Natural killer cell treated with Interleukin-12 subunit alpha and Interleukin-12 subunit beta and Interleukin-15 and Interleukin-18, amount 100 ng/mL, for 72 hours (primary cell): ENCODE measurements around the gene AP4B1. TPM values are rescaled to one million over a fixed set of nuclear protein-coding genes. Genes with fewer than 3 reads are reported as not detected.

Experiments
- ATAC-seq, 2 donors: fragments of 150-1000 bp; cut with Tn5 transposase in 1 of 2; sonication (Bioruptor Pico), chemical (Tn5 transposase) in 1 of 2; 2 replicates each; pipeline ENCODE4 v1.10.0; 2021
- DNase-seq: peaks from one replicate; pipeline ENCODE4 v3.0.0; 2022; ENCODE audit warnings: low spot score
- H3K27ac Mint-ChIP-seq, 2 donors: 1 replicate in 1 of 2; 2 replicates in 1 of 2; pipeline ENCODE4 v1.8.0; 2022; ENCODE audit warnings: mixed read lengths in 2 of 2, mild to moderate bottlenecking in 1 of 2, moderate library complexity in 1 of 2
- H3K27me3 Mint-ChIP-seq, 2 donors: 1 replicate in 1 of 2; 2 replicates in 1 of 2; pipeline ENCODE4 v1.8.0; 2022; ENCODE audit warnings: mixed read lengths in 2 of 2
- H3K36me3 Mint-ChIP-seq: one replicate; pipeline ENCODE4 v1.8.0; 2022; ENCODE audit warnings: mixed read lengths
- H3K4me1 Mint-ChIP-seq, 2 donors: 1 replicate in 1 of 2; 2 replicates in 1 of 2; pipeline ENCODE4 v1.8.0; 2022; ENCODE audit warnings: low read depth in 2 of 2, mixed read lengths in 2 of 2, mild to moderate bottlenecking in 1 of 2
- H3K4me3 Mint-ChIP-seq: one replicate; pipeline ENCODE4 v1.8.0; 2022; ENCODE audit warnings: mixed read lengths
- H3K9me3 Mint-ChIP-seq: 2 replicates; pipeline ENCODE4 v1.8.0; 2022; ENCODE audit warnings: mixed read lengths
- total RNA-seq, 2 donors: library from RNA; stranded (reverse); gene quantifications; one replicate each; pipeline ENCODE4 v1.2.3, GENCODE V29; 2022

The AP4B1 gene
- total RNA-seq, 2 donors from 2014 or later: 40.4 to 76.0 TPM

DNA sequence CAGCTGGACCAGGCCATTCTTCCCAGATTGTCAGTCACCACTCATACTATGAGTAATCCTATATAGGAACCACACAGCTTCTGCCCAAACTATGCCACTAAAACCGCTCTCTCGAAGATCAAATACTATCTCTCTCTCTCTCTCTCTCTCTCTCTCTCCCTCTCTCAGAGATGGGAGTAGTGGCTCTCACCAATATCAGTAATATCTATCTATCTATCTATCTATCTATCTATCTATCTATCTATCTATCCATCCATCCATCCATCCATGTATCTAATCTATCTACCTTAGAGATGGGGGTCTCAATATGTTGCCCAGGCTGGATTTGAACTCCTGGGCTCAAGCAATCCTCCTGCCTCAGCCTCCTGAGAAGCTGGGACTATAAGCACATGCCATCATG lies 19.9 kb upstream of the AP4B1 start:
- DNase-seq (no peak), ATAC-seq (no peak)
- Mint-ChIP-seq H3K4me1 (peaks cover 15% of the 10 kb centered on the region in 2 donors), H3K4me3 (no peak overlapping the region), H3K36me3 (no peaks in the 10 kb centered on the region), H3K27me3 (no peaks in the 10 kb centered on the region), H3K9me3 (no peaks in the 10 kb centered on the region), H3K27ac (no peak overlapping the region)

DNA sequence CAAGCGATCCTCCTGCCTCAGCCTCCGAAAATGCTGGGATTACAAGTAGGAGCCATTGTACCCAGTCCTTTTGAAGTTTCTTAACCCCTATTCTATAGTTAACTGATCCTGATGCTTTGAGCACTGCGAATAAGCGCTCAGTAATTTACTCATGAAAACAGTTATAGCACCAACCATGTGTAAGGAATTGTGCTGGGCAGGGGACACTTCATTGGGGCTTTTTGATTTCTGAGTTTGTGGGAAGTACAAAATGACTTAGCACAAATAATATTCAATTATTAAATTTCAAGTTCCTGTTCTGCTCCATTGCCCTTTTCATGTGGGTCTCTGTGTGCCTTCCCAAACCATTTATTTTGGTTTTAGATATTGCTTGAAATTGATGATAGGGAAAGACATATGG lies 18.4 kb upstream of the AP4B1 start:
- H3K36me3 Mint-ChIP-seq: no peaks in the 10 kb centered on the region
- H3K4me1 Mint-ChIP-seq: peaks cover 4% of the 10 kb centered on the region in 2 donors
- ATAC-seq: no peak
- DNase-seq: no peak
- no peak overlapping the region for H3K4me3 Mint-ChIP-seq
- no peaks in the 10 kb centered on the region for H3K9me3 Mint-ChIP-seq
- no peaks in the 10 kb centered on the region for H3K27me3 Mint-ChIP-seq
- H3K27ac Mint-ChIP-seq: no peak overlapping the region

DNA sequence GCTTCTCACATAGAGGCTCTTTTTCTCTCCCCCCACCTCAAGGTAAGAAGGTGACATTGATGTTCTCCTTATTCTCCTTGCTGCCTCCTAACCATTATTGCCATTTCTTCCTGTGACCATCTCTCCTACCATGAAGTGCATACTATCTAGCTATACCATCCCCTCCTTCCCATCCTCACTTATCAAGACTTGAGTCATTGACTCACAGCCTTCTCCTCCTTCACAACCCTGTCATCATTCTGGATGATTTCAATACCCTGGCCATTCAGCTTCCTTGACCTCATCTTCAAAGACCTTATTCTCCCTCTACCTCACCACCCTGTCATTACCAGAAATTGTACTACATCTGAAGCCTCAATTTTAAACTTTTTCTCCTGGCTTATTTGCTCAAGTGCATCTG lies 13.6 kb upstream of the AP4B1 start:
- H3K27me3 Mint-ChIP-seq: no peaks in the 10 kb centered on the region
- peaks cover 0 to 6% of the 10 kb centered on the region in 2 donors for H3K4me1 Mint-ChIP-seq
- DNase-seq: no peak
- no peak for ATAC-seq
- H3K4me3 Mint-ChIP-seq: no peak overlapping the region
- no peaks in the 10 kb centered on the region for H3K9me3 Mint-ChIP-seq
- H3K27ac Mint-ChIP-seq: no peak overlapping the region
- H3K36me3 Mint-ChIP-seq: no peaks in the 10 kb centered on the region

DNA sequence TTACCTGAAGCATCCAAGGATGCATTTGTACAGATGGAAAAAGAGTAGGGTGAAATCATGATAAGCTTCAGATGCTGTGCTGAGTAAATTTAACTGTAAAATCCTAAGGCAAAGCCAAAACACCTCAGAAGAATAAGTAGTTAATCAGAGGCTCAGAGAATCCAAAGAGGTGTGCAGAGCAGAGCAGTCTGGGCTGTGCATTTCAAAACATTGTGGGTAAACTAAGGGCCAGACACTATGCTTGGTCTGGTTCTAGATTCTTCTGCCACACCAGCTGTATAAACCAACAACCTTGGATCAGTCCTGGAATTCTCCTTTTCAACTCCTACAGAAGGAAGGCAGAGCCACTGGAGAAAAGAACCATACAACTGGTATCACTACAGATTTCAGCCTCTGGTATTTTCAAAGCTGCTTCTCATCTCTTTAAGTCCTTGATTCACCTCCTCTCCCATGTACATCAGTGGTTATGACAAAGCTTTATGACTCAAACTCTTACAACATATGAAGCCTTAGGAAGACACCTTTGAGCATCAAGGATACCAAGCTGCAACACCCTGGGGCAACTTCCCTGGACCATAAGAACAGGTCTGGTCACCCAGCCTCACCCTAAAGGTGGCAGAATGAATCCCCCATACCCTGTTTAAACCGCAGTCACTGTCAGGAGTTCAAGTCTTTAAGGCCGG lies 12.9 kb upstream of the AP4B1 start:
- Mint-ChIP-seq H3K9me3 (no peaks in the 10 kb centered on the region), H3K4me3 (no peak overlapping the region), H3K27me3 (no peaks in the 10 kb centered on the region), H3K36me3 (no peaks in the 10 kb centered on the region), H3K27ac (no peak overlapping the region), H3K4me1 (peaks cover 0 to 6% of the 10 kb centered on the region in 2 donors)
- ATAC-seq (peak in 1 of 2 donors; percentile 63), DNase-seq (no peak)

DNA sequence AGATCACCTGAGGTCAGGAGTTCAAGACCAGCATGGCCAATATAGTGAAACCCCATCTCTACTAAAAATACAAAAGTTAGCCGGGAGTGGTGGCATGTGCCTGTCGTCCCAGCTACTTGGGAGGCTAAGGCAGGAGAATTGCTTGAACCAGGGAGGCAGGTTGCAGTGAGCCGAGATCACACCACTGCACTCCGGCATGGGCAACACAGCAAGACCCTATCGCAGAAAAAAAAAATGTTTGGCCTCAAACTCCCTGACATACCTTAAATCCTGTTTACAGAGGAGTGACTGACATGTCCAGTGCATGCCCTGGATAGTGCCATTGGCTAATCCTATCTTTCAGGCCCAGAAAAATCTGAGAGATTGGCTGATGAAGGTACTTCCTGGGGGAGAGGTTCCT lies 12.4 kb upstream of the AP4B1 start:
- H3K9me3 Mint-ChIP-seq: no peaks in the 10 kb centered on the region
- peaks cover 0 to 6% of the 10 kb centered on the region in 2 donors for H3K4me1 Mint-ChIP-seq
- H3K36me3 Mint-ChIP-seq: no peaks in the 10 kb centered on the region
- ATAC-seq (no peak), DNase-seq (no peak)
- H3K4me3 Mint-ChIP-seq: no peak overlapping the region
- no peak overlapping the region for H3K27ac Mint-ChIP-seq
- H3K27me3 Mint-ChIP-seq: no peaks in the 10 kb centered on the region

DNA sequence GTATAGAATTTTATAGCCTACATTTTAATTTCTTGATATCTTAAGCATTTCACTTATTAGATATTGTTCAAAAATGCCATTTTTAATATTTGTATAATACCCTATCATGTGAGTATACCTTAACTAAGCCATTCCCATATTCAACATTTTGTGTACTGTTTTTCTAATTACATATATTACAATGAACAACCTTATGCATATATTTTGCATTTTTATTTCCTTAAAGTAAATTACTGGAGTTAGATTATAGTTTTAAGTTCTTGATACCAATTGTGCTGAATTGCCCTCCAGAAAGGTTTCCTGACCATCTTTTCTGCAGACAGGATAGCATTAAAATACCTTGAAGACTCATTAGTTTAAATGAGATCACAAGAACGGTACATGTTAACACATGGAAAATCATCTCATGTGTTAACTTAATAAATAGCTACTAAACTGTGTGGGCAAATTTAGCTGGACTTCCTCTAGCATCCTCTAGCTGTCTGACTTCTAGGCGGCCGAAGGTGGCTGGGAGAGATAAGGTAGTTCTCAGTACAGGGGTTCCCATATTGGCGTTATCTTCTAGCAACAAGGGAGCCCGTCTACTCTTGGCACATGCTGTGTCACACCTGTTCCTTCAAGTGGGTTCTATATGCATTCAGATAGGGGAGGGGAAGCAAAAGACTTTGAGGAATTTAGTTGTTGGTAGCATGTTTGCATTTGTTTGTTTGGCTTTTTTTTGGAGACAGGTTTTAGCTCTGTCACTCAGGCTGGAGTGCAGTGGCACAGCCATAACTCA lies 9.5 kb upstream of the AP4B1 start:
- ATAC-seq (no peak), DNase-seq (no peak)
- H3K36me3 Mint-ChIP-seq: peaks cover 12% of the 10 kb centered on the region
- H3K4me3 Mint-ChIP-seq: no peak overlapping the region
- H3K27ac Mint-ChIP-seq: no peak overlapping the region
- H3K4me1 Mint-ChIP-seq: peaks cover 5 to 6% of the 10 kb centered on the region in 2 donors
- no peaks in the 10 kb centered on the region for H3K27me3 Mint-ChIP-seq
- H3K9me3 Mint-ChIP-seq: no peaks in the 10 kb centered on the region

DNA sequence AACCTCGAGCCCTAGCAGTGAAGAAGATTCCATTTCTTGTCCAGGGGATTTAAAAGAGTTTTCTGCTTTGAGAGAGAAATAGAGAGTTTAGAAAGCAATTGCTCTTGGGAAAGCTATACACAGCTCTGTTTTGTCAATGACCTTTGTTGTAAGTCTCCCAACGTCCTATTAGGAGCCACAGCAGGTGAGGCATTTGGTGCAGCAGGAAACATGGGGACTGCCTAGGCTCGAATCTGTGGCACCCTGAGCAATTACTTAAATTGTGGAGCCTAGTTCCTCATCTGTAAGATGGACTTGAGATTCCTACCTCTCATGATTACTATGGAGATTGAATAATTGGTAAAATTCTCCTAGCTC lies 8.7 kb upstream of the AP4B1 start:
- ATAC-seq (no peak), DNase-seq (no peak)
- no peak overlapping the region for H3K4me3 Mint-ChIP-seq
- H3K4me1 Mint-ChIP-seq: peaks cover 5 to 9% of the 10 kb centered on the region in 2 donors
- H3K27me3 Mint-ChIP-seq: no peaks in the 10 kb centered on the region
- H3K27ac Mint-ChIP-seq: no peak overlapping the region
- peaks cover 18% of the 10 kb centered on the region for H3K36me3 Mint-ChIP-seq
- H3K9me3 Mint-ChIP-seq: no peaks in the 10 kb centered on the region

DNA sequence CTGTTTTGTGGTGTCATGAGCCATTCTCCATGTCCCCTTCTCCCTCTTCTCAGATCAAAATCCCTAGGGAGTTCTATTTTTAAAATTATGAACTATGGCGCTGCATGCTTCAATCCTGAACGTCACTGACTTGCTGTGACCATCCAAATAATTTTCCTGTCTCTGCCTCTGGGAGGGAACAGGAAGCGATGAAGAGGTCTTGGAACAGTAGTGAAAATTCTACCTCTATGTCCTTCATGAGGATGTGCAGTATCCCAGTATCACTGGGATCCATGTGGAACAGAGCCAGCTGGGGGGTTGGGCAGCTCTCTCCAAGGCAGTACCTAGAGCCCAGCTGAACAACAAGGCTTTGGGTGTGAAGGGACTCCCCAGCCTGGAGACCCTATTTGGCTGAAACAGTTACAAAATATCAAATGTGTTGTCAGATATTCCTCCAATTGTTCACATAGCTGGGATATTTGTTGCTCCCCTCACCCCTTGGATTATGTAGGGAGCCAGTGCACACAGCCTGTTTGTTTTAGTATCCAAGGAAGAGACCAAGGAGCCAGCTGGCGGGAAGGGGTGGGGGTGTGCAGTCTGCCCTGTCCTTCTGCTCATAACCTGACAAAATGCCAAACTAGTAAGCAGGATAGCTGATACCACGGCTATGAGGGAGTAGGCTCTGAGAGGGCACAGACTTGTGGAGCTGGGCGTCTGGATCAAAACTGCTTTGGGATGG lies 8.2 kb upstream of the AP4B1 start:
- no peaks in the 10 kb centered on the region for H3K9me3 Mint-ChIP-seq
- ATAC-seq (no peak), DNase-seq (no peak)
- H3K4me3 Mint-ChIP-seq: no peak overlapping the region
- no peaks in the 10 kb centered on the region for H3K27me3 Mint-ChIP-seq
- H3K36me3 Mint-ChIP-seq: peaks cover 18% of the 10 kb centered on the region
- H3K4me1 Mint-ChIP-seq: peaks cover 5 to 9% of the 10 kb centered on the region in 2 donors
- no peak overlapping the region for H3K27ac Mint-ChIP-seq

DNA sequence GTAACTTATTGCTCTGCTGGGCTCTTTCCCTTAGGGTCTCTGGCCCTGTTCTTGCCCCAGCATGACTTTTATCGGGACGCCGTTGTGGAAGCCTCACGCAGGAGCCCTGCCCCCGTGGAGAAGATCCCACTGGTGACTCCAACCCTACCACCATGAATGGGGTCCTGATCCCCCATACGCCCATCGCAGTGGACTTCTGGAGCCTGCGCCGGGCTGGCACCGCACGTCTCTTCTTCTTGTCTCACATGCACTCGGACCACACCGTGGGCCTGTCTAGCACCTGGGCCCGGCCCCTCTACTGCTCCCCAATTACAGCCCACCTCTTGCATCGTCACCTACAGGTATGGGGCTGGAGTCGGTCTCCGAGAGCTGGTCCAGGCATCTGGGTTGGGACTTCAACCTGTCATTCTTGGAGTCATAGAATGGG lies 849 bp upstream of the AP4B1 start:
- H3K4me3 Mint-ChIP-seq: peak overlapping the region; percentile 93
- H3K9me3 Mint-ChIP-seq: no peaks in the 10 kb centered on the region
- no peaks in the 10 kb centered on the region for H3K27me3 Mint-ChIP-seq
- DNase-seq (no peak), ATAC-seq (no peak)
- H3K27ac Mint-ChIP-seq: peak overlapping the region; percentile 87 to 95
- H3K4me1 Mint-ChIP-seq: peaks cover 37 to 38% of the 10 kb centered on the region in 2 donors
- H3K36me3 Mint-ChIP-seq: peaks cover 22% of the 10 kb centered on the region

DNA sequence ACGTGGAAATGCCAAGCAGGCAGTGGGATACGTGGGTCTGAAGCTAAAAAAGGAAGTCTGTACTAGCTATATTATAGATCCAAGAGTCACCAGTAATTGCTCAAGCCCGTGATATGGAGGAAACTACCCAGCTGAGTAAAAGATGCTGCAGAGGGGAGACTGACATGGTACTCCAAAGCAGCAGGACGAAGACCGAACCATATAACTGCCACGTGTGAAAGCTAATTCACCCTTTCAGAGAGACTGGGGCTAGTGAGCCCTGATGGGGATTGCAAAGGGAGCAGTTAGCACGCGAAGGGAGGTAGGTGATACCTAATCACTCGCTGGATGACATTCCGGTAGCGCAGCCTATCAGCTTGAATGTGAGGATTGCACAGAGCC lies 316 bp downstream of the AP4B1 start:
- Mint-ChIP-seq H3K27me3 (no peaks in the 10 kb centered on the region), H3K9me3 (no peaks in the 10 kb centered on the region), H3K4me1 (peaks cover 45 to 47% of the 10 kb centered on the region in 2 donors), H3K27ac (peak overlapping the region; percentile 87 to 95), H3K36me3 (peaks cover 26% of the 10 kb centered on the region), H3K4me3 (peak overlapping the region; percentile 93)
- ATAC-seq: no peak
- DNase-seq: no peak

DNA sequence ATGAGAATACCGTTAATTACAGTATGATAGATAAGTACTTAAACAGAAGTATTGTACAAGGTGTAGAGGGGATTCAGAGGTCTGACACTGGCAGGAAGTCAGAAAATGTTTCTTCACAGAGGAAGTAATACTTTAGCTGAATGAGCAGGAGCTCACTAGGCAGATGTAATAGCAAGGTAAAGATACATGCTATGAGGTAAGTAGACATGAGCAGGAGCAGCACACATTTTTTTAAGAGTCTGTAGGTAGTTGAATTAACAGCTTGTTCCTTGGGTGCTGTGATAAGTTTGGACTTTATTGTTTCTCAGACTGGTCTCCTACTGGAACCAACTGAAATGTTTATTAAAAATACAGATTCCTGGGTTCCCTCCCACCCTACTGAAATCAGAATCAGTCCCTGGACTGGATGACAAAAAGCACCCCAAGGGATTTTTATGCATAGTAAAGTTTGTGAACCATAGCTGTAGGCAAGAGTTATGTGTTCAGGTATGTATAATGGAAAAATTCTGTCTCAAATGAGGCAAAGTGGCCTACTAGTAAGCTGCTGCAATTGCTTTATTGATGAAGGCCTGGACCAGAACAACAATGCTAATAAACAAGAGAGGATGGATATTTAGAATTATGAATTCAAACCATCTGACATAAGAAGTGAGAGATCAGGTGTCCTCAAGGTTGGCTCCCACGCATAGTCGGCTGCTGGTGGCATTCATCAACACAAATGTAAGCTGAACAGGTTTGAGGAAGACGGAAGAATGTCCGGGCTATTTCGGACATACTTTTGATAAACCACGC lies 902 bp downstream of the AP4B1 start:
- H3K9me3 Mint-ChIP-seq: no peaks in the 10 kb centered on the region
- peak overlapping the region; percentile 87 to 95 for H3K27ac Mint-ChIP-seq
- ATAC-seq (no peak), DNase-seq (no peak)
- H3K36me3 Mint-ChIP-seq: peaks cover 27% of the 10 kb centered on the region
- H3K4me3 Mint-ChIP-seq: peak overlapping the region; percentile 93
- peaks cover 46 to 51% of the 10 kb centered on the region in 2 donors for H3K4me1 Mint-ChIP-seq
- H3K27me3 Mint-ChIP-seq: no peaks in the 10 kb centered on the region

DNA sequence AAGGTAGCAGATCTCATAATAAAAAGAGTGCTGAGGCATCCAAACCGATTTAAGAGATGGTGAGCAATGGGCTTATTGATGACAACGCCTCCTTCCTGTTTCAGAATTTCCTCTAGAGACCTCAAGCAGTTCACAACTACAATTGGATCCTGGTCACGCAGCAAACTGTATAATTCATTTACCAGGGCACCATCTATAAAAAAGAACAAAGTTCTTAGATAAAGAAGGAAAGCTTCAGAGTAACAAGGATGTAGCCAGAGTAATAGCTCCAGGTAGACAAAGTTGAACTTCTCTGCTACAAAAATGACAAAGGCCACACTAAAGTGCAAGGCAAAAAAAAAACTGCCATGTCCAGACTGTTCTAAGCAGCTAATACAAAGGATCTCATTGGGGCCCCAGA lies 3.4 kb downstream of the AP4B1 start:
- no peak for ATAC-seq
- no peaks in the 10 kb centered on the region for H3K27me3 Mint-ChIP-seq
- DNase-seq: no peak
- H3K27ac Mint-ChIP-seq: peak overlapping the region; percentile 87 to 95
- peaks cover 36% of the 10 kb centered on the region for H3K36me3 Mint-ChIP-seq
- peak overlapping the region; percentile 48 for H3K4me3 Mint-ChIP-seq
- no peaks in the 10 kb centered on the region for H3K9me3 Mint-ChIP-seq
- H3K4me1 Mint-ChIP-seq: peaks cover 51 to 63% of the 10 kb centered on the region in 2 donors

DNA sequence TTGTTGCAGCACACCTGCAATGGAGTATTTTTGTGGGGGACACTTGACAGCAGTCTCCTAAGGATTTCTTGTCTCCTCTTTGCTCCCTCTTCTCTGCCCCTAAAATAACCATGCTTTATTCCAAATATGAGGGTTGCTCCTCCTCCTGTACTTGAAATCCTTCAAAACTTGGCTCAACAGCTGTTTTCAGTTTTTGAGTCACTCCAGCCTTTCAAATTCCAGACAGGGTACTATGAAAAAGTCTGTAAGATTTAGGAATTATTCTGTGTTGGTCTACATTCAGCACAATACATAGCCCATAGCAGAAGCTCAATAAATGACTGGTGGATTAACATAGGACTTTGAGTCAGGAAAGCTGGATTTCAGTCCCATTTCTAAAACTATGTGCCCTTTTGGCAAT lies 5.5 kb downstream of the AP4B1 start:
- Mint-ChIP-seq H3K4me1 (peaks cover 50 to 63% of the 10 kb centered on the region in 2 donors), H3K27ac (peak overlapping the region; percentile 87 to 95), H3K9me3 (no peaks in the 10 kb centered on the region), H3K36me3 (peaks cover 44% of the 10 kb centered on the region), H3K27me3 (no peaks in the 10 kb centered on the region), H3K4me3 (no peak overlapping the region)
- ATAC-seq: no peak
- no peak for DNase-seq
